ENCODE results near the gene PRDX2.
A peak's percentile ranks its signal among the peaks of the same experiment; 100 is the strongest.

The PRDX2 gene

DNA sequence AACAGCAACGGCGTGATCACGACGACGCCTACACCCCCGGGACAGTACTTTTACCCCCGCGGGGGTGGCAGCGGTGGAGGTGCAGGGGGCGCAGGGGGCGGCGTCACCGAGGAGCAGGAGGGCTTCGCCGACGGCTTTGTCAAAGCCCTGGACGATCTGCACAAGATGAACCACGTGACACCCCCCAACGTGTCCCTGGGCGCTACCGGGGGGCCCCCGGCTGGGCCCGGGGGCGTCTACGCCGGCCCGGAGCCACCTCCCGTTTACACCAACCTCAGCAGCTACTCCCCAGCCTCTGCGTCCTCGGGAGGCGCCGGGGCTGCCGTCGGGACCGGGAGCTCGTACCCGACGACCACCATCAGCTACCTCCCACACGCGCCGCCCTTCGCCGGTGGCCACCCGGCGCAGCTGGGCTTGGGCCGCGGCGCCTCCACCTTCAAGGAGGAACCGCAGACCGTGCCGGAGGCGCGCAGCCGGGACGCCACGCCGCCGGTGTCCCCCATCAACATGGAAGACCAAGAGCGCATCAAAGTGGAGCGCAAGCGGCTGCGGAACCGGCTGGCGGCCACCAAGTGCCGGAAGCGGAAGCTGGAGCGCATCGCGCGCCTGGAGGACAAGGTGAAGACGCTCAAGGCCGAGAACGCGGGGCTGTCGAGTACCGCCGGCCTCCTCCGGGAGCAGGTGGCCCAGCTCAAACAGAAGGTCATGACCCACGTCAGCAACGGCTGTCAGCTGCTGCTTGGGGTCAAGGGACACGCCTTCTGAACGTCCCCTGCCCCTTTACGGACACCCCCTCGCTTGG lies 9.3 kb downstream of the PRDX2 start:
- peak in 1 of 2 donors; percentile 57 for DNase-seq (ENCODE audit: low read depth in 2 of 2)

DNA sequence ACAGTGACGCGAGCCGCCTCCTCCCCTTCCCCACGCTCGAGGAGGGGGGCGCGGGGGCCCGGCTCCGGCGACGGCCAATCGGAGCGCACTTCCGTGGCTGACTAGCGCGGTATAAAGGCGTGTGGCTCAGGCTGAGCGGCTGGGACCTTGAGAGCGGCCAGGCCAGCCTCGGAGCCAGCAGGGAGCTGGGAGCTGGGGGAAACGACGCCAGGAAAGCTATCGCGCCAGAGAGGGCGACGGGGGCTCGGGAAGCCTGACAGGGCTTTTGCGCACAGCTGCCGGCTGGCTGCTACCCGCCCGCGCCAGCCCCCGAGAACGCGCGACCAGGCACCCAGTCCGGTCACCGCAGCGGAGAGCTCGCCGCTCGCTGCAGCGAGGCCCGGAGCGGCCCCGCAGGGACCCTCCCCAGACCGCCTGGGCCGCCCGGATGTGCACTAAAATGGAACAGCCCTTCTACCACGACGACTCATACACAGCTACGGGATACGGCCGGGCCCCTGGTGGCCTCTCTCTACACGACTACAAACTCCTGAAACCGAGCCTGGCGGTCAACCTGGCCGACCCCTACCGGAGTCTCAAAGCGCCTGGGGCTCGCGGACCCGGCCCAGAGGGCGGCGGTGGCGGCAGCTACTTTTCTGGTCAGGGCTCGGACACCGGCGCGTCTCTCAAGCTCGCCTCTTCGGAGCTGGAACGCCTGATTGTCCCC lies 10.1 kb downstream of the PRDX2 start, which contains the start of gene JUNB:
Gene JUNB (plus strand): TSS at position 142 of the 706 bp plus-strand sequence. CDS start 286 bp downstream, at position 428.
- peak; percentile 95 for DNase-seq (ENCODE audit: low read depth in 2 of 2)

- DNase-seq (ENCODE audit: low read depth in 2 of 2), result no peak
Measured at GRCh38 chr19:12790628-12791344, 10.8 kb downstream of the PRDX2 start.

DNA sequence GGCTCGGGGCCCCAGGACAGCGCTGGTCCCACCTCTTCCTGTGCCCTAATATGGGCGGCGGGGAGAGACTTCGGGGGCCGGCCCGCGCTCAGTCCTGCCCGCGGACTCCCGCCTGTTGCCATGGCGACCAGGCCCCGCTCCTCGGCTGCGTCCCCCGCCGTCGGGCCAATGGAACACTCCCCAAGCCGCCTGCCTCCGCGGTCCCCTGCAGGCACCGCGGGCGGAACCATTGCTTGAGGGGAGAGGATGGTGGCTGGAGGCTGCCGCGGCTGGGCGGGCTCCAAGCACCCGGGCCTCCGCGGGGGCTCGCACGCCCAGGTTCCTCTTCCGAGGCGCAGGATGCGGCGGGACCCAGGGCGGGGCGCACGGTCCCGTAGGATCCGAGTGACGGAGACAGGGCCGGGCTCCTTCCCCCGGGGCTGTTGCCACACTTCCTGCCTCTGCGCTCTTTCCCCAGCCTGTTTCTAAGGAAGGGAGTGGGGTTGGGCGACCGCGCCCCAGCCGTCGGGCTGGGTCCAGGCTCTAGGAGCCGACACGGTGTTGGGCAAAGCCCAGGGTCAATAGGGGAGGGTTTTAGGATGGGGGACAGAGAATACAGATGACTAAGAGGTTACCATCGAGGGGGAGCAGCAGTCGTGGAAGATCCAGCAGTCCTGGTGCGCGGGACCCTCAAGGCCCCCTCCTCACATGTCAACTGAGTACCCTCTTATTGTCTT lies 11.5 kb downstream of the PRDX2 start:
- peak; percentile 82 to 85 for DNase-seq (ENCODE audit: low read depth in 2 of 2)

DNA sequence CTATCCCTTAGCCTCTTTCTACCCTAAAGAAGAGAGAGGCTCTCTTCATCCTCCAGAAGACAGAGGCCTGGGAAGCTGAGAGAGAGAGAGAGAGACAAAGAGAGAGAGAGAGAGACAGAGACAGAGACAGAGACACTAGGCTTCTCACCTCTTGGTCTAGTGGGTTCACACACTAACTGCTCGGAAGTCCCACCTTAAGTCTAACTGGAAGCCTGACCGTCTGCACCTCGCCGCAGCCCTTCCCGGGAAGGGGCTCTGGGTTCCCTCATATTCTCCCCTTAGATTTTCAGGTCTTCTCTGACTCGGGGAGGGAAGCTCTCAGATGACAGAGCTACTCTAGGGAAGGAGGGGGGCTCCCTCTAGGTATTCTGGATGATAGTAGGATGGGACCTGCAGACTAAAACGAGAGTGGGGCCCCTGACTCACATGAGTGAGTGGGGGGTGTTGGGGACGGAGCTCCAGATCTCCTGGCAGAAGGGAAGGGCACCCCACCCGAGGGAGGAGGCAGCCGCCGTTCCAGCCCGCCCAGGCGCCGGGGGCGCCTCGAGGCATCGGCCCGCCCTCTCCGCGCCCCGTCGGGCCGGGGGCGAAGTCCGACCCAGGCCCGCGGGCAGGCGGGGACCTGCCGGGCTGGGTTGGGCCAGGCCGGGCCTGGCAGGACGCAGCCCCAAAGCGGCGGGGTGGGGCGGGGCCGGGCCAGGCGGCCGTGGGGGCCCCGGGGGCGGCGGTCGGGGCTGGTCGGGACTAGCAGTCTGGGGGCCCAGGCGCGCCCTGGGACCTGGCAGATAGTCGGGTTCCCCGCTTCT lies 12.3 kb downstream of the PRDX2 start:
- no peak for DNase-seq (ENCODE audit: low read depth in 2 of 2)

DNA sequence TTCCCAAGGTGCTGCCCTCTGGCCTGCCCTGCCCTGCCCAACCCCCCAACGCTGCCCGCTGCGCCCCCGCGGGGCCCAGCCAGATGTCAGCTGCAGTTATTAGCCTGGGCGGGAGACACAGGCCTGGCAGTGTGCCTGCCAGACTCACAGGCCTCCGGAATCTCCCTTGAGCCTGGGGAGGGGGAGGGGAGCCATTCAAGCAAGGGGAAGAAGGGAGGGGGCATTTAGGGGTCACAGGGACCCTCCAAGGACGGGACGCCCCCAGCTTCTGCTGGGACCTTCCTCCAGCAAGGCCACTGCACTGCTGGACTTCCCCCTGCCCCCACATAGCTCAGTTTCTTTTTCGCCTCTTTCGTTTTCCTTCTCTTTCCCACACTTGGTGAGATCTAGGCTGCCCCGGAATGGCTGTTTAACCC lies 12.9 kb downstream of the PRDX2 start:
- DNase-seq (ENCODE audit: low read depth in 2 of 2), result no peak

GRCh38 chr19:12788042-12788681 lies 13.4 kb downstream of the PRDX2 start:
- no peak for DNase-seq (ENCODE audit: low read depth in 2 of 2)

DNA sequence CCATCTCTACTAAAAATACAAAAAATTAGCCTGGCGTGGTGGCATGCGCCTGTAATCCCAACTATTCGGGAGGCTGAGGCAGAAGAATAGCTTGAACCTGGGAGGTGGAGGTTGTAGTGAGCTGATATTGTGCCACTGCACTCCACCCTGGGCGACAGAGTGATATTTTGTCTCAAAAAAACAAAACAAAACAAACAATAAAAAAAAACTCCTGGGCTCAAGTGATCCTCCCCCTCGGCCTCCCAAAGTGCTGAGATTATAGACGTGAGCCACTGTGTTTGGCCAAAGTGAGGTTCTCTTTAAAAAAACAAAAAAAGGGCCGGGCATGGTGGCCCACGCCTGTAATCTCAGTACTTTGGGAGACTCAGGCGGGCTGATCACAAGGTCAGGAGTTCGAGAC lies 14.1 kb downstream of the PRDX2 start:
- DNase-seq (ENCODE audit: low read depth in 2 of 2), result no peak

DNA sequence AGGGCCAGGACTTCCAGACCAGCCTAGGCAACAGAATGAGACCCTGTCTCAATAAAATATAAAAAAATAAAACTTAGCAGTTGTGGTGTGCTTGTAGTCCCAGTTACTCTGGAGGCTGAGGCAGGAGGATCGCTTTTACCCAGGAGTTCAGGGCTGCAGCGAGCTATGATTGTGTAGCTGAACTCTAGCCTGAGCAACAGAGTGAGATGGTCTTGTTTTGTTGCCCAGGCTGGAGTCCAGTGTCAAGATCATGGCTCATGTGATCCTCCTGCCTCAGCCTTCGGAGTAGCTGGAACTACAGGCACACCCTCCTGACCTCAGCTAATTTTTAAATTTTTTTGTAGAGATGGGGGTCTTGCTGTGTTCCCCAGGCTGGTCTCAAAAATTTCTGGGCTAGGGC lies 14.6 kb downstream of the PRDX2 start:
- DNase-seq (ENCODE audit: low read depth in 2 of 2), result no peak

DNA sequence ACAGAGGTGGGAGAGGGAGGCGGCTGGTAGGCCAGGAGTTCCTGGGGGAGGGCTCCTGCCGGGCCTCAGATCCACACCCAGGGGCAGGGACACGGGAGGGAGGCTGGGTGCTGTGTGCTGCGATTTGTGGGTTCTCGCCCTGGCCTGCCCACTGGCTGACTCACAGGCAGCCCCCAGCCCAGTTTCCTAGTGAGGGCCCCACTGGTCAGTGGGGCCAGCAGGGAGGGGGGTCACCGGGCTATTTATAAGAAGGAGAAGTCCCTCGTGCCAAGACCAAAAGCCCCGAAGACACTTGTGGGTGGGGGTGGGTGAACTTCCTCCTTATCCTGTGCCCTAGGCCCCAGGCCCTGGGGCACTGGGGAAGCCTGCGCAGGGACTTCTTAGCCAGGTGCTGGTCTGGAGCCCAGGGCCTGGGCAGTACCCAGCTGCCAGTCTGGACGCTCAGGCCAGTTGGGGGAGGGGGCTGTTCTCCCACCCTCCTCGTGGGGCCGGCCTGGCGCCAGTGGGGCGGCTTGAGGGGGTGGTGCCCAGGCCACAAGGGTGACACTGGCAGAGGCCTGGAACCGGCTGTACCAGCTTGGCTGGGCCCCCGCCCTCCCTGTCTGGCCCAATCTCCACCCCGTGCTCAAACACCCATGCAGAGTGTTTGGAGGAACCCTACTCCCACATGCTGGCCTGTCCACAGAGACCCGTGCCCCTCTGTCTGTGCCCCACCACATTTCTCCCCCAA lies 15.3 kb downstream of the PRDX2 start:
- DNase-seq (ENCODE audit: low read depth in 2 of 2), result no peak

DNA sequence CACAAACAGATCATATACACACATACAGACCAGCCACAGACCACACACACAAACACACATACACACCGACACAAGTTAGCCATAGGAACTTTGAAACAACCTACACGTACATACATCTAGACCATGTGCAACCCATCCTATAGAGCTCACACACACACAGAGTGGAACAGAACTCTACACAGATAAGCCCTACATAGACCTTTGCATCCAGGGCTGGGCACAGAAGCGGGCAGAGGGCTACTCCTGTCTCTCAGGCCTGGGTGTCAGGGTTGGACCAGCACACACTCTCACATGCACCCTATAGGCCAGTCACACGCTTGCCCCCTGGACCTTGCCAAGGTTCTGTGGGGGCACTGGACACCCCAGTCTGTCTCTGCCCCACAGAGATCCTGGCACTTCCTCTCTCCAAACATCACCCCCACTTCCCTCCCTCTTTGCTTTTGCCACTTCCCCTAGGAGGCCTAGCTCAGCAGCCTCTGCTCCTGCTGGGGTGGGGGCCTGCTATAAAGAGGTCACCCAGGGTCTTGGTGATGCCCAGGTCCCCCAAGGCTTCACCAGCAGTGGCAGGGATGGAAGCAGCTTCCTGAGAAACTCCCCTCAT lies 16.1 kb downstream of the PRDX2 start:
- no peak for DNase-seq (ENCODE audit: low read depth in 2 of 2)

GRCh38 chr19:12784871-12785430 lies 16.6 kb downstream of the PRDX2 start:
- DNase-seq (ENCODE audit: low read depth in 2 of 2), result no peak

DNA sequence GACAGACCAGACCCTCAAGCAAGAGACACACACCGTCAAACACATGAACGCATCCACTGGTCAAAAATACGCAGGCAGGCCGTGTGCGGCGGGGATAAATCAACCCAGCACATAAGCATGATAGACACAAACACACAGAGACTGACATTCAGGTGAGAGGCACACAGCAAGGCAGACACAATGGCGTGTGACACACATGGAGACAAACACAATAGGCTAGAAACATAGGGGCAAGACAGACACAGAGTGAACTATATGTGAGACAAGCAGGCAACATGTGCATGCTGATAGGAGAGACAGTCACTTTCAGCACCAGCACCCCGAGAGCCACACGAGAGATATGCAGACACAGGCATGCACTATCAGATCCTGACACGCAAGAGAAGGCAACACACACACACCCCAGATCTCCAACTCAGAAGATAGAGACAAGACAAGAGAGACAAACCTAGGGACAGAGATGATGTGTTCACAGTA lies 17.2 kb downstream of the PRDX2 start:
- DNase-seq (ENCODE audit: low read depth in 2 of 2), result no peak

- no peak for DNase-seq (ENCODE audit: low read depth in 2 of 2)
Measured at GRCh38 chr19:12783849-12784393, 17.7 kb downstream of the PRDX2 start.

DNA sequence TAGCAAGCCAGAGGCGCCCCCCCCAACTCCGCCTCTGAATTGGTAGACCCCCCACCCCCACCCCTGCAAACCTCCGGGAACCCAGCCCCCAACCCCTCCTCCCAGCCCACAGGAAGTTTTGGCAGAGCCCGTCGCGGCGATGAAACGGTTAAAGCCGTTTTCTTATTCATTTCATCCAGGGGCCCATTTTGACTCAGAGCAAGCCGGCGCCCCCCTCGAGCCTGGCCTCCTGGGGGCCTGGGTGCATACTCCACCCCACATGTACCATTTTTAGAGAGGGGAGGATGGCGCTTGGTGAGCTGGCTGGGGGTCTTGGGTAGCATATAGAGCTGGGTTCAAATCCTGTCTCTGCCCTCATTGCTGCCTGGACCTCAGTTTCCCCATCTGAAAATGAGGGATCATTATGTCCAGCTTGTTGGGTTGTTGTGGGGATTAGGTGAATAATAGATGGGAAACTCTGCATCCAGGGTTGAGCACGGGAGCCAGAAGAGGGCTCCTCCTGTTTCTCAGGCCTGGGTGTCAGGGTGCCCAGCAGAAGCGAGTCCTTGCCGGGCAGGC lies 18.2 kb downstream of the PRDX2 start:
- no peak for DNase-seq (ENCODE audit: low read depth in 2 of 2)

DNA sequence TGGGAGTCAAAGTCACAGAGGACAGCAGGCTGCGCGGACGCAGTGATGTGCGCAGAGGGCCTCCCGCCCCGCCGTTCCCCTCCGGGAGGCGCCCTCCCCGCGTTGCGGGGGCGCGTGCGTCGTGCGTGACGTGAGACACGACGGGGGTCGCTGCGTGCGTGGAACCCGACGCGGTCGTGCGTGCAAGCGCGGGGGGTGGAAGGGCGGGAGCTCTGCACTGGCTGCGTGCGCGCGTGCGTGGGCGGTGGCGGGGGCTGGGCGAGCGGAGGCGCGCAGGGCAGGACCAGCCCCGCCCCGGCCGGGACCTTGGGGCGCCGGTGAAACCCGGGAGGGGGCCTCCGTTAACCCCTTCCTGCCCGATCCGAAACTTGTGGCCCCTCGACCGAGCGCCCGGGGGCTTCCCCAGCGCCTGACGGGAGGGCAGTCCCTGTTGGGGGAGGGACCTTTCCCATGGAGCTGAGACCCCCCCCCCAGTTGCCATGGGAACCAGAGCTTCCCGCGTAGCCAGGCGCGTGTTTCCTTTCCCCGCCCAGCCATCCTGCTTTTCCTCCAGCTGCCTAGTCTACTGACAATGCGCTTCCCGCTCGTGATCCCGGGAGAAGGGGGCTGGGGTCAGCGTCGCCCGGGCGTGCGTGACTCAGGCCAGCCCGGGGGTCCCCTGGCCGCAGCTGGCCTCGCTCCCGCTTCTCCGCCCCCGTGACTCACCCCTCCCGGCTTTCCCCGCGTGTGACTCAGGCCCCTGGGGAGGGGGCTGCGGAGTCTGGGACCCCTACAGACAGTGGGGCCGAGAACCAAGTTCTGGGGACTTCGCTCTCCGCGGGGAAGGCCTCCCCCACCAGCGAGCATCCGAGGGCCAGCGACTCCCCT lies 18.9 kb downstream of the PRDX2 start:
- DNase-seq (ENCODE audit: low read depth in 2 of 2), result peak; percentile 76 to 82

DNA sequence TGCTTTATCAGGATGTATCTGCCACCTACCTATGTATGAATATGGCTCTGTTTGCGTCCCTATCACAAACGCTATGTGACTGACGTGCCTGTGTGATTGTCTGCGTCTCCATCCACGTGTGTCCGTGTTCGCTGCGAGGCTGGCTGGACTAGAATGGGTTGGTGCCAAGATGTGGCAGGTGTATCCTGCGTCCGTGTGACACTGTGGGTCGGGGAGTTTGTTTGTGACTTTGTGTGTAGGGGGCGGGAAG lies 19.5 kb downstream of the PRDX2 start:
- DNase-seq (ENCODE audit: low read depth in 2 of 2), result no peak

Data from stimulated activated CD8-positive, alpha-beta memory T cell treated with anti-CD3 and anti-CD28 coated beads, Interleukin-2, amount 100 ng/mL, for 1 hour (primary cell).